GM12801 (cell line): ENCODE data around the gene ZCWPW1.

Source experiments
- CTCF ChIP-seq: IDR thresholded peaks from one replicate; pipeline ENCODE4 v1.5.1; 2011; ENCODE audit warnings: control low read depth; ENCODE audit not compliant: insufficient read length; ENCODE audit errors: extremely low read depth

Gene ZCWPW1

GRCh38 chr7:100432053-100432452 lies 3.5 kb upstream of the ZCWPW1 start:
- TF ChIP-seq CTCF: no peak

GRCh38 chr7:100431286-100431735 lies 2.8 kb upstream of the ZCWPW1 start:
- TF ChIP-seq CTCF: no peak

- TF ChIP-seq CTCF: no peak
These were observed 2.2 kb upstream of the ZCWPW1 start for GRCh38 chr7:100430493-100431285.

GRCh38 chr7:100429637-100430492 lies 1.4 kb upstream of the ZCWPW1 start, which contains the start of gene MEPCE:
Gene MEPCE, plus strand, starts transcription at chr7:100429831. Its CDS starts 188 bp downstream, at chr7:100430019.
- TF ChIP-seq CTCF: no peak

GRCh38 chr7:100428967-100429636 lies 599 bp upstream of the ZCWPW1 start:
- TF ChIP-seq CTCF: no peak

GRCh38 chr7:100427762-100428198 lies 723 bp downstream of the ZCWPW1 start:
- no peak for TF ChIP-seq CTCF

GRCh38 chr7:100426516-100426915 lies 2.0 kb downstream of the ZCWPW1 start:
- TF ChIP-seq CTCF: no peak
